ENCODE results near the gene CTR9. TPM values are rescaled to one million over a fixed set of nuclear protein-coding genes. Genes with fewer than 3 reads are reported as not detected.

The CTR9 gene
- polyA plus RNA-seq, 1 of the 3 experiments (the other 2 are of a cell fraction) = 10.1 TPM

- no peak for TF ChIP-seq RXRA (IDR thresholded peaks at IDR 0.05; ENCODE audit: borderline replicate concordance, low read depth)
- no peak for TF ChIP-seq CHD2 (IDR thresholded peaks at IDR 0.05; ENCODE audit: low read length, partially characterized antibody)
- no peak for TF ChIP-seq EZH2phosphoT487 (IDR thresholded peaks at IDR 0.05; ENCODE audit: borderline replicate concordance, low read depth)
These were observed 28.0 kb downstream of the CTR9 start (continued) for GRCh38 chr11:10779086-10779485.

GRCh38 chr11:10780040-10780439, 29.0 kb downstream of the CTR9 start:
- Histone ChIP-seq H3K4me3 (ENCODE audit: low read depth in 2 of 2, low read length in 1 of 2) (no peak overlapping the region), H3K4me2 (no peak overlapping the region), H2AFZ (ENCODE audit: low read depth) (no peak overlapping the region), H3F3A (replicated peaks; ENCODE audit: insufficient read depth) (peaks cover 33% of the 10 kb centered on the region), H3K9me3 (no peaks in the 10 kb centered on the region), H3K9ac (no peak overlapping the region), H3K4me1 (ENCODE audit: control insufficient read depth in 1 of 2, insufficient read depth in 2 of 2, low read depth in 1 of 2, low read length in 1 of 2) (peaks cover 21 to 36% of the 10 kb centered on the region in 2 experiments; a peak in 3 of 4 replicates), H3K79me2 (ENCODE audit: insufficient read depth) (no peaks in the 10 kb centered on the region), H4K20me1 (ENCODE audit: insufficient read depth) (no peaks in the 10 kb centered on the region), H3K27me3 (ENCODE audit: insufficient read depth) (no peaks in the 10 kb centered on the region), H3K9me2 (no peaks in the 10 kb centered on the region), H3K36me3 (replicated peaks in 1 of 2; ENCODE audit: control insufficient read depth in 1 of 2, insufficient read depth in 2 of 2, low read length in 1 of 2) (peaks cover 25 to 28% of the 10 kb centered on the region in 2 experiments), H3K27ac (ENCODE audit: low read depth in 2 of 2, low read length in 1 of 2) (peak overlapping the region in 1 of 2 experiments; percentile 95; a peak in 1 of 4 replicates)
- TF ChIP-seq EP300 (IDR thresholded peaks at IDR 0.05; ENCODE audit: borderline replicate concordance in 1 of 2, low read depth in 1 of 2, low read length in 1 of 2) (no peak), MXI1 (IDR thresholded peaks at IDR 0.05; ENCODE audit: low read depth, low read length) (no peak), PBX3 (IDR thresholded peaks at IDR 0.05) (no peak)
- POLR2A ChIA-PET = no interaction called here
- 100% methylated on average over 2 of the region's 2 CpGs for WGBS (ENCODE audit: low lambda C conversion rate)
- CTCF ChIA-PET = interaction anchor here (2.2 to 2.5 kb wide), 2 partner anchors 10 to 13 kb away, joined by 18 to 22 read pairs; no protein-coding TSS in a partner anchor
- DNase-seq = no peak

- Histone ChIP-seq H3K4me3 (ENCODE audit: low read depth in 2 of 2, low read length in 1 of 2) (no peak overlapping the region), H3K9ac (no peak overlapping the region), H3K36me3 (replicated peaks in 1 of 2; ENCODE audit: control insufficient read depth in 1 of 2, insufficient read depth in 2 of 2, low read length in 1 of 2) (peaks cover 5 to 6% of the 10 kb centered on the region in 2 experiments), H2AFZ (ENCODE audit: low read depth) (no peak overlapping the region), H3K79me2 (ENCODE audit: insufficient read depth) (no peaks in the 10 kb centered on the region), H3F3A (replicated peaks; ENCODE audit: insufficient read depth) (peaks cover 4% of the 10 kb centered on the region), H3K27ac (ENCODE audit: low read depth in 2 of 2, low read length in 1 of 2) (peak overlapping the region; percentile 12 to 56; a peak in 3 of 4 replicates), H3K27me3 (ENCODE audit: insufficient read depth) (no peaks in the 10 kb centered on the region), H3K9me2 (no peaks in the 10 kb centered on the region), H3K4me2 (no peak overlapping the region), H4K20me1 (ENCODE audit: insufficient read depth) (no peaks in the 10 kb centered on the region), H3K4me1 (ENCODE audit: control insufficient read depth in 1 of 2, insufficient read depth in 2 of 2, low read depth in 1 of 2, low read length in 1 of 2) (peaks cover 8 to 14% of the 10 kb centered on the region in 2 experiments; a peak in 3 of 4 replicates), H3K9me3 (no peaks in the 10 kb centered on the region)
- ChIA-PET POLR2A (interaction anchor here (1.4 to 2.3 kb wide), 2 partner anchors 8 to 24 kb away, joined by 5 to 10 read pairs; partner anchors contain the start of gene EIF4G2), CTCF (interaction anchor here (0.5 to 3.3 kb wide), 12 partner anchors 8 to 256 kb away, joined by 3 to 26 read pairs (median 3); partner anchors contain the start of gene CTR9)
- WGBS (ENCODE audit: low lambda C conversion rate) = 74% methylated on average over 10 of the region's 10 CpGs
- DNase-seq = peak; percentile 37
- TF ChIP-seq GABPA (IDR thresholded peaks at IDR 0.05; ENCODE audit: low read depth) (no peak), RXRA (IDR thresholded peaks at IDR 0.05; ENCODE audit: borderline replicate concordance, low read depth) (no peak), MXI1 (IDR thresholded peaks at IDR 0.05; ENCODE audit: low read depth, low read length) (peak; percentile 71; the same call in 1 of the 2 replicates), NFIC (IDR thresholded peaks at IDR 0.05; ENCODE audit: borderline replicate concordance) (0 out of 2 replicates have a peak, but pooled peaks have one; percentile 24), FOXM1 (IDR thresholded peaks at IDR 0.05; ENCODE audit: low read depth) (no peak), MEF2A (IDR thresholded peaks at IDR 0.05; ENCODE audit: borderline replicate concordance, low read depth) (no peak), GATA2 (CRISPR knock-in tag; IDR thresholded peaks at IDR 0.05) (no peak)
These were observed 33.4 kb downstream of the CTR9 start for GRCh38 chr11:10784232-10785145.

Measured in SK-N-SH (cell line).